T-helper 2 cell treated with Interferon-gamma antibody and Interleukin-4, amounts not matched to agents 100 ng/mL and 5 ng/mL, for 36 hours (primary cell): Measurements from ENCODE around the gene CRY1. TPM values are rescaled to one million over a fixed set of nuclear protein-coding genes. Genes with fewer than 3 reads are reported as not detected.
"Not testable (repeated sequence)": the region's sequence is repeated elsewhere in the genome, so short reads cannot be mapped to it uniquely, and the experiment has no call there.

Source experiments
- intact Hi-C: fragments of 100-400 bp; cut with micrococcal nuclease; formaldehyde crosslinking; loops from one replicate; pipeline ENCODE4 v1.15.1; 2023
- total RNA-seq: library from RNA; stranded (reverse); gene quantifications from 2 replicates; pipeline ENCODE4 v1.2.3, GENCODE V29; 2022

CRY1 gene
- total RNA-seq, 1 donor from 2014 or later: 14.7 TPM

- intact Hi-C loops: no loop called here
Observed at GRCh38 chr12:107108995-107109508, 15.7 kb upstream of the CRY1 start.

GRCh38 chr12:107108366-107108765, 15.0 kb upstream of the CRY1 start:
- intact Hi-C loops: not testable (repeated sequence)

GRCh38 chr12:107107381-107107780, 14.0 kb upstream of the CRY1 start:
- intact Hi-C loops: no loop called here

GRCh38 chr12:107106241-107107025, 13.1 kb upstream of the CRY1 start:
- intact Hi-C loops: no loop called here

- intact Hi-C loops: no loop called here
Observed at GRCh38 chr12:107105410-107105703, 12.0 kb upstream of the CRY1 start.

GRCh38 chr12:107103516-107103915, 10.2 kb upstream of the CRY1 start:
- intact Hi-C loops: no loop called here

- intact Hi-C loops: no loop called here
Observed at GRCh38 chr12:107103097-107103496, 9.7 kb upstream of the CRY1 start.

GRCh38 chr12:107102294-107102693, 8.9 kb upstream of the CRY1 start:
- intact Hi-C loops: no loop called here

- intact Hi-C loops: no loop called here
Observed at GRCh38 chr12:107101651-107102050, 8.3 kb upstream of the CRY1 start.

GRCh38 chr12:107099917-107100316, 6.6 kb upstream of the CRY1 start:
- intact Hi-C loops: no loop called here

- intact Hi-C loops: no loop called here
Observed at GRCh38 chr12:107096571-107096970, 3.2 kb upstream of the CRY1 start.

- intact Hi-C loops: loop anchor here (5.0 kb wide), 2 partner anchors 707 to 1958 kb away; partner anchors contain the start of gene USP30
Observed at GRCh38 chr12:107094183-107094448, 767 bp upstream of the CRY1 start.

GRCh38 chr12:107092669-107093416, 506 bp downstream of the CRY1 start:
- intact Hi-C loops: loop anchor here (1.0 to 5.0 kb wide), 13 partner anchors 11 to 1959 kb away; partner anchors contain the start of genes MTERF2, POLR3B, PRDM4 and PWP1

- intact Hi-C loops: loop anchor here (1.0 to 5.0 kb wide), 6 partner anchors 12 to 1960 kb away; partner anchors contain the start of genes MTERF2, PRDM4 and USP30
Observed at GRCh38 chr12:107091989-107092641, 1.2 kb downstream of the CRY1 start.

GRCh38 chr12:107091381-107091780, 2.0 kb downstream of the CRY1 start:
- intact Hi-C loops: loop anchor here (5.0 kb wide), 2 partner anchors 704 to 1961 kb away; partner anchors contain the start of gene USP30

- intact Hi-C loops: loop anchor here (5.0 kb wide), 2 partner anchors 703 to 1962 kb away; partner anchors contain the start of gene USP30
Observed at GRCh38 chr12:107090711-107091110, 2.6 kb downstream of the CRY1 start.

GRCh38 chr12:107088912-107089311, 4.4 kb downstream of the CRY1 start:
- intact Hi-C loops: no loop called here

- intact Hi-C loops: no loop called here
Observed at GRCh38 chr12:107086314-107086713, 7.0 kb downstream of the CRY1 start.

- intact Hi-C loops: no loop called here
Observed at GRCh38 chr12:107081778-107082177, 11.6 kb downstream of the CRY1 start.

- intact Hi-C loops: no loop called here
Observed at GRCh38 chr12:107080299-107080698, 13.1 kb downstream of the CRY1 start.

GRCh38 chr12:107079172-107080011, 14.0 kb downstream of the CRY1 start:
- intact Hi-C loops: no loop called here
